Astrocyte (in vitro differentiated cells and primary cell): ENCODE data around the gene BANK1.

ENCODE experiments used
- CTCF ChIP-seq: IDR thresholded peaks from 2 replicates; pipeline ENCODE4 v1.5.1; 2011; ENCODE audit warnings: low read depth, mild to moderate bottlenecking, inconsistent platforms, low read length, moderate library complexity; ENCODE audit not compliant: insufficient read depth
- EZH2 ChIP-seq: IDR thresholded peaks from 2 replicates; pipeline ENCODE4 v1.6.1; 2012; ENCODE audit warnings: mild to moderate bottlenecking, low read length, inconsistent platforms; ENCODE audit not compliant: insufficient read depth

GRCh38 chr4:101795704-101796103 lies 5.2 kb downstream of the BANK1 start:
- TF ChIP-seq CTCF (no peak), EZH2 (no peak)
